Measurements from ENCODE around the gene WDFY1. TPM values are rescaled to one million over a fixed set of nuclear protein-coding genes. Genes with fewer than 3 reads are reported as not detected.

WDFY1 gene
- total RNA-seq, 2 experiments from 2014 or later: 33.3 to 45.3 TPM

DNA sequence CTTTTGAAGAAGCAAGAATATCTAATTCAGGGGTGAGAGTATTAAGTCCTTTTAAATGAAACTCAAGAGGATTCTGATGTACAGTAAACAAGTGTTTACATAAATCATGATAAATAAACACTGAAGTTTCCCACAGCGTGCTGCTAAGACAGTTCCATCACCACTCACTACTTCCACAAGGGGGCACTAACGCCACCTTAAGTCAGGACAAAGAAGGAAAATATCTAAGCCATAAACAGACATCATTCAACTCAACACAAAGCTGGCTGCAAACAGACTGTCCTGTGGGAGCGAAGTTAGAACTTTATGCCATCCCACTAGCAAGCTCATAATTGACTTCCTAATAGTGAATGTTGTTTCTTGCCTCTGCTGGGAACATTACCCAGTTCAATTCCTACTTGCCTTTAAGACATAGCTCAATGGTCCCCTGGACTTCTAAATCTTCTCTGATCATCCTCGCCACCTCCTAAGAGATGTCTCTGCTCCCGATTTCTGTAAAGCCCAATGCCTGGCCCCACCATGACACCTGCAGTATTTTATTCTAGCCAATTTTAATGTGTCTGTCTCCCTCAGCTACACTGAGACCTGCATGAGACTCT is 48.6 kb upstream of the WDFY1 start:
- DNase-seq (ENCODE audit: low spot score): peak; percentile 74
- Histone ChIP-seq H2AFZ (ENCODE audit: low read length) (no peak overlapping the region), H3K79me2 (ENCODE audit: insufficient read depth, low read depth, low read length) (no peaks in the 10 kb centered on the region), H3K4me3 (ENCODE audit: low read depth, low read length, poor library complexity, severe bottlenecking) (no peak overlapping the region), H4K20me1 (ENCODE audit: insufficient read depth, low read length) (no peaks in the 10 kb centered on the region), H3K4me2 (ENCODE audit: low read length) (no peak overlapping the region), H3K9me2 (ENCODE audit: insufficient read depth, low read length) (no peaks in the 10 kb centered on the region), H3K27ac (ENCODE audit: low read depth, low read length, poor library complexity, severe bottlenecking) (no peak overlapping the region), H3K4me1 (ENCODE audit: insufficient read depth, low read length, poor library complexity, severe bottlenecking) (no peaks in the 10 kb centered on the region), H3K36me3 (ENCODE audit: insufficient read depth, low read length) (no peaks in the 10 kb centered on the region), H3K9me3 (ENCODE audit: low read length) (no peaks in the 10 kb centered on the region)
- POLR2A ChIA-PET: interaction anchor here (0.7 to 1.7 kb wide), 6 partner anchors 17 to 933 kb away, joined by 3 to 7 read pairs (median 3); no protein-coding TSS in a partner anchor
- CTCF ChIA-PET (ENCODE audit: unreplicated experiment): interaction anchor here (0.5 to 1.6 kb wide), 5 partner anchors 11 to 340 kb away, joined by 3 to 5 read pairs (median 4); no protein-coding TSS in a partner anchor
- BruUV-seq (replicated peaks): no TSS peak
- intact Hi-C loops (cut with micrococcal nuclease; ENCODE audit: unreplicated experiment): loop anchor here (1.0 kb wide), 1 partner anchor 291 kb away; no protein-coding TSS in a partner anchor
- TF ChIP-seq EZH2phosphoT487 (IDR thresholded peaks at IDR 0.05; ENCODE audit: borderline replicate concordance, low read depth, low read length): no peak
- TF ChIP-seq, protein P1, sequence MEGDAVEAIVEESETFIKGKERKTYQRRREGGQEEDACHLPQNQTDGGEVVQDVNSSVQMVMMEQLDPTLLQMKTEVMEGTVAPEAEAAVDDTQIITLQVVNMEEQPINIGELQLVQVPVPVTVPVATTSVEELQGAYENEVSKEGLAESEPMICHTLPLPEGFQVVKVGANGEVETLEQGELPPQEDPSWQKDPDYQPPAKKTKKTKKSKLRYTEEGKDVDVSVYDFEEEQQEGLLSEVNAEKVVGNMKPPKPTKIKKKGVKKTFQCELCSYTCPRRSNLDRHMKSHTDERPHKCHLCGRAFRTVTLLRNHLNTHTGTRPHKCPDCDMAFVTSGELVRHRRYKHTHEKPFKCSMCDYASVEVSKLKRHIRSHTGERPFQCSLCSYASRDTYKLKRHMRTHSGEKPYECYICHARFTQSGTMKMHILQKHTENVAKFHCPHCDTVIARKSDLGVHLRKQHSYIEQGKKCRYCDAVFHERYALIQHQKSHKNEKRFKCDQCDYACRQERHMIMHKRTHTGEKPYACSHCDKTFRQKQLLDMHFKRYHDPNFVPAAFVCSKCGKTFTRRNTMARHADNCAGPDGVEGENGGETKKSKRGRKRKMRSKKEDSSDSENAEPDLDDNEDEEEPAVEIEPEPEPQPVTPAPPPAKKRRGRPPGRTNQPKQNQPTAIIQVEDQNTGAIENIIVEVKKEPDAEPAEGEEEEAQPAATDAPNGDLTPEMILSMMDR (conservative IDR thresholded peaks at IDR 0.05; ENCODE audit: low read length): peak; percentile 93

DNA sequence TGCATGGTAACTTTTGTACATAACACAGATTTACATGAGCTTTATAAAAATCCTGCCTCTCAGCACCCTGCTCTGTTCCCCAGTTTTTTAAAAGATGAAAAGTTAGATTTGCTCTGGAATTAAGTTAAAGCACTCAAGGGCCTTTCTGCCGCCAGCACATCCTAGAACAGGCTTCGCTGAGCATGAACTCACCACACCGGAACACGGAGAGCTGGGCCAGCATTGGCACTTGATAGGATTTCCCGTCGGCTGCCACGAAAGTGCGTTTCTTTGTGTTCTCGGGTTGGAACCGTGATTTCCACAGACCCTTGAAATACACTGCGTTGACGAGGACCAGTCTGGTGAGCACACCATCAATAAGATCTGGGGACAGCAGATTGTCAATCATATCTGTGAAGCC is 46.5 kb upstream of the WDFY1 start:
- Histone ChIP-seq H3K9me2 (ENCODE audit: insufficient read depth, low read length) (no peaks in the 10 kb centered on the region), H3K9me3 (ENCODE audit: low read length) (no peaks in the 10 kb centered on the region), H3K36me3 (ENCODE audit: insufficient read depth, low read length) (no peaks in the 10 kb centered on the region), H3K27ac (ENCODE audit: low read depth, low read length, poor library complexity, severe bottlenecking) (no peak overlapping the region), H3K4me2 (ENCODE audit: low read length) (no peak overlapping the region), H2AFZ (ENCODE audit: low read length) (no peak overlapping the region), H4K20me1 (ENCODE audit: insufficient read depth, low read length) (no peaks in the 10 kb centered on the region), H3K4me3 (ENCODE audit: low read depth, low read length, poor library complexity, severe bottlenecking) (no peak overlapping the region), H3K79me2 (ENCODE audit: insufficient read depth, low read depth, low read length) (no peaks in the 10 kb centered on the region), H3K4me1 (ENCODE audit: insufficient read depth, low read length, poor library complexity, severe bottlenecking) (no peaks in the 10 kb centered on the region)
- intact Hi-C loops (cut with micrococcal nuclease; ENCODE audit: unreplicated experiment): no loop called here
- TF ChIP-seq, protein P1 (conservative IDR thresholded peaks at IDR 0.05; ENCODE audit: low read length): no peak
- no peak for TF ChIP-seq EZH2phosphoT487 (IDR thresholded peaks at IDR 0.05; ENCODE audit: borderline replicate concordance, low read depth, low read length)
- POLR2A ChIA-PET: no interaction called here
- BruUV-seq (replicated peaks): no TSS peak
- DNase-seq (ENCODE audit: low spot score): no peak
- CTCF ChIA-PET (ENCODE audit: unreplicated experiment): no interaction called here

DNA sequence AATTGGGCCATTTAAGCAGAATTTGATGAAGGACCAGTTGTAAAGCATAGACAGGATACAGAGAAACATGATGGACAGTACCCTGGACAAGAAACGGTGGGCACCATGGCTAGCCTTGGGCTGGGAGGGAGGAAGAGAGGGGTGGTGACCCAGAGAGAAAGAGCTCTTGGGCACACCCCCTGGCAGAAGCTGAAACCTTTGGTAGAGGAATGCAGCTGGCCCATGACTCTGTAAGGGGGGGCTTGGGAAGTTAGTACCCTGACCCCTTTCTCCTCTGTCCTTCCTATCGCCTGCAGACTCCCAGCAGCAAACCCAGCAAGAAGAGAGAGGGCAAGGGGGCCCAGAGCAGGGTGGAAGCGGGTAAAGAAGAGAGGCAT is 44.7 kb upstream of the WDFY1 start:
- ChIA-PET CTCF (ENCODE audit: unreplicated experiment) (no interaction called here), POLR2A (no interaction called here)
- DNase-seq (ENCODE audit: low spot score): no peak
- Histone ChIP-seq H3K9me3 (ENCODE audit: low read length) (no peaks in the 10 kb centered on the region), H3K79me2 (ENCODE audit: insufficient read depth, low read depth, low read length) (no peaks in the 10 kb centered on the region), H3K9me2 (ENCODE audit: insufficient read depth, low read length) (no peaks in the 10 kb centered on the region), H3K4me3 (ENCODE audit: low read depth, low read length, poor library complexity, severe bottlenecking) (no peak overlapping the region), H3K36me3 (ENCODE audit: insufficient read depth, low read length) (no peaks in the 10 kb centered on the region), H4K20me1 (ENCODE audit: insufficient read depth, low read length) (no peaks in the 10 kb centered on the region), H2AFZ (ENCODE audit: low read length) (no peak overlapping the region), H3K4me1 (ENCODE audit: insufficient read depth, low read length, poor library complexity, severe bottlenecking) (no peaks in the 10 kb centered on the region), H3K27ac (ENCODE audit: low read depth, low read length, poor library complexity, severe bottlenecking) (no peak overlapping the region), H3K4me2 (ENCODE audit: low read length) (no peak overlapping the region)
- TF ChIP-seq EZH2phosphoT487 (IDR thresholded peaks at IDR 0.05; ENCODE audit: borderline replicate concordance, low read depth, low read length): no peak
- TF ChIP-seq, protein P1 (conservative IDR thresholded peaks at IDR 0.05; ENCODE audit: low read length): no peak
- intact Hi-C loops (cut with micrococcal nuclease; ENCODE audit: unreplicated experiment): no loop called here
- no TSS peak for BruUV-seq (replicated peaks)
